ENCODE measurements around the gene GPR149. TPM values are rescaled to one million over a fixed set of nuclear protein-coding genes. Genes with fewer than 3 reads are reported as not detected.

The GPR149 gene
- polyA plus RNA-seq, 3 donors = not detected

DNA sequence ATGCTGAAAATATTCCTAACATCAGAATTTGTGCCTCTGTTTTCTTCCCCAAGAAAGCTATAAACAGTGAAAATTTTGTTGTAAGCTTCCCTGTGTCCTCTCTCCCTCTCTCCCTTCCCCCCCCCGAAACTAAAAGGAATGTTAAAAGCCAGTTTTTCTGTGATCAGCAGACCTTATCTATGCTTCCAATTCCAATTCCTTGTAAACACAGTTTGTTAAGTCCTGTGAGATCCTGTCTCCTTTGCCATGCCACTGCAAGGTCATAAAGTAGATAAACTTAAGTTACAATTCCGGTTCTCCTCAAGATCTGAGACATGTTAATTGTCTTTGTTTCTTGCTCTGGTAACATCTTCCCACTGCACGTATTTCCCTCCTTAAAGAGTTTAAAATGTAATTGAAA, 62.8 kb downstream of the GPR149 start:
- TF ChIP-seq, protein P1, sequence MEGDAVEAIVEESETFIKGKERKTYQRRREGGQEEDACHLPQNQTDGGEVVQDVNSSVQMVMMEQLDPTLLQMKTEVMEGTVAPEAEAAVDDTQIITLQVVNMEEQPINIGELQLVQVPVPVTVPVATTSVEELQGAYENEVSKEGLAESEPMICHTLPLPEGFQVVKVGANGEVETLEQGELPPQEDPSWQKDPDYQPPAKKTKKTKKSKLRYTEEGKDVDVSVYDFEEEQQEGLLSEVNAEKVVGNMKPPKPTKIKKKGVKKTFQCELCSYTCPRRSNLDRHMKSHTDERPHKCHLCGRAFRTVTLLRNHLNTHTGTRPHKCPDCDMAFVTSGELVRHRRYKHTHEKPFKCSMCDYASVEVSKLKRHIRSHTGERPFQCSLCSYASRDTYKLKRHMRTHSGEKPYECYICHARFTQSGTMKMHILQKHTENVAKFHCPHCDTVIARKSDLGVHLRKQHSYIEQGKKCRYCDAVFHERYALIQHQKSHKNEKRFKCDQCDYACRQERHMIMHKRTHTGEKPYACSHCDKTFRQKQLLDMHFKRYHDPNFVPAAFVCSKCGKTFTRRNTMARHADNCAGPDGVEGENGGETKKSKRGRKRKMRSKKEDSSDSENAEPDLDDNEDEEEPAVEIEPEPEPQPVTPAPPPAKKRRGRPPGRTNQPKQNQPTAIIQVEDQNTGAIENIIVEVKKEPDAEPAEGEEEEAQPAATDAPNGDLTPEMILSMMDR (IDR thresholded peaks at IDR 0.05) = no peak
- peaks cover 4 to 25% (median 15%) of the 10 kb centered on the region in 7 donors for H3K9me3 Mint-ChIP-seq
- no peak overlapping the region for H3K4me3 ChIP-seq (replicated peaks in 1 of 3; ENCODE audit: low read depth in 2 of 3, low read length in 3 of 3)
- peaks cover 8 to 14% of the 10 kb centered on the region in 2 donors for H3K9me3 ChIP-seq (replicated peaks in 1 of 2; ENCODE audit: control insufficient read depth in 1 of 2, insufficient read depth in 1 of 2, low read length in 2 of 2)
- H3K4me1 Mint-ChIP-seq = no peaks in the 10 kb centered on the region
- H3K79me2 ChIP-seq (ENCODE audit: insufficient read depth, low read length) = no peaks in the 10 kb centered on the region
- no peak overlapping the region for H3K9ac ChIP-seq (ENCODE audit: insufficient read depth, low read length, poor library complexity, severe bottlenecking)
- no peaks in the 10 kb centered on the region for H4K20me1 ChIP-seq (ENCODE audit: insufficient read depth, low read length)
- no peak overlapping the region for H2AFZ ChIP-seq (ENCODE audit: insufficient read depth, low read depth, low read length, poor library complexity, severe bottlenecking)
- no peaks in the 10 kb centered on the region for H3K4me1 ChIP-seq (ENCODE audit: control insufficient read depth in 1 of 2, insufficient read depth in 2 of 2, low read length in 2 of 2)
- no peaks in the 10 kb centered on the region for H3K27me3 ChIP-seq (ENCODE audit: control insufficient read depth in 2 of 2, insufficient read depth in 2 of 2, low read length in 2 of 2)
- WGBS (ENCODE audit: insufficient coverage) = no CpG with 5 or more reads among the region's 3 CpGs
- peaks cover 0 to 2% (median 2%) of the 10 kb centered on the region in 3 donors for H3K27me3 Mint-ChIP-seq (ENCODE audit: low read depth in 3 of 3)
- H3K27ac ChIP-seq (ENCODE audit: low read depth in 1 of 2, low read length in 2 of 2) = no peak overlapping the region
- H3K27ac Mint-ChIP-seq = no peak overlapping the region
- intact Hi-C loops (cut with micrococcal nuclease) = no loop called here
- H3K36me3 ChIP-seq (replicated peaks in 1 of 2; ENCODE audit: control insufficient read depth in 1 of 2, insufficient read depth in 2 of 2, low read length in 2 of 2) = no peaks in the 10 kb centered on the region
- H3K4me2 ChIP-seq (replicated peaks; ENCODE audit: extremely low read depth, low read length, poor library complexity, severe bottlenecking) = no peak overlapping the region
- no peak for DNase-seq
- no peaks in the 10 kb centered on the region for H3K36me3 Mint-ChIP-seq
- no peak overlapping the region for H3K4me3 Mint-ChIP-seq

GRCh38 chr3:154364849-154365248, 65.1 kb downstream of the GPR149 start:
- Histone ChIP-seq H3K79me2 (ENCODE audit: insufficient read depth, low read length) (no peaks in the 10 kb centered on the region), H3K4me2 (replicated peaks; ENCODE audit: extremely low read depth, low read length, poor library complexity, severe bottlenecking) (no peak overlapping the region), H3K27ac (ENCODE audit: low read depth in 1 of 2, low read length in 2 of 2) (no peak overlapping the region), H4K20me1 (ENCODE audit: insufficient read depth, low read length) (no peaks in the 10 kb centered on the region), H2AFZ (ENCODE audit: insufficient read depth, low read depth, low read length, poor library complexity, severe bottlenecking) (no peak overlapping the region), H3K27me3 (ENCODE audit: control insufficient read depth in 2 of 2, insufficient read depth in 2 of 2, low read length in 2 of 2) (no peaks in the 10 kb centered on the region), H3K4me1 (ENCODE audit: control insufficient read depth in 1 of 2, insufficient read depth in 2 of 2, low read length in 2 of 2) (no peaks in the 10 kb centered on the region), H3K36me3 (replicated peaks in 1 of 2; ENCODE audit: control insufficient read depth in 1 of 2, insufficient read depth in 2 of 2, low read length in 2 of 2) (no peaks in the 10 kb centered on the region), H3K9ac (ENCODE audit: insufficient read depth, low read length, poor library complexity, severe bottlenecking) (no peak overlapping the region), H3K4me3 (replicated peaks in 1 of 3; ENCODE audit: low read depth in 2 of 3, low read length in 3 of 3) (no peak overlapping the region), H3K9me3 (replicated peaks in 1 of 2; ENCODE audit: control insufficient read depth in 1 of 2, insufficient read depth in 1 of 2, low read length in 2 of 2) (peaks cover 8 to 14% of the 10 kb centered on the region in 2 donors)
- TF ChIP-seq, protein P1 (IDR thresholded peaks at IDR 0.05) = no peak
- intact Hi-C loops (cut with micrococcal nuclease) = no loop called here
- Mint-ChIP-seq H3K27ac (no peak overlapping the region), H3K4me1 (no peaks in the 10 kb centered on the region), H3K4me3 (no peak overlapping the region), H3K27me3 (ENCODE audit: low read depth in 3 of 3) (peaks cover 0 to 2% (median 0%) of the 10 kb centered on the region in 3 donors), H3K36me3 (no peaks in the 10 kb centered on the region), H3K9me3 (peaks cover 4 to 23% (median 15%) of the 10 kb centered on the region in 7 donors)
- no peak for DNase-seq

All from CD14-positive monocyte (primary cell).